Natural killer cell (primary cell): ENCODE results near the gene ZNF845. TPM values are rescaled to one million over a fixed set of nuclear protein-coding genes. Genes with fewer than 3 reads are reported as not detected.

Source experiments
- ATAC-seq, 3 donors: fragments of 150-1000 bp in 2 of 3; fragments of 200-7000 bp in 1 of 3; cut with Tn5 transposase; 1 replicate in 1 of 3; 2 replicates in 2 of 3; pipeline ENCODE4 v1.10.0; 2021; ENCODE audit warnings: mild to moderate bottlenecking in 2 of 3, moderate library complexity in 2 of 3
- DNase-seq, 2 donors: peaks; one replicate each; pipeline versions ENCODE4 v3.0.0 to v3.0.0-alpha.2; 2013 to 2021; ENCODE audit warnings: mixed read lengths in 1 of 2
- H3K27ac ChIP-seq: one replicate; pipeline ENCODE4 v1.5.1; 2013; ENCODE audit warnings: mild to moderate bottlenecking, low read length
- H3K27me3 ChIP-seq: one replicate; pipeline ENCODE4 v1.6.1; 2013; ENCODE audit warnings: low read length; ENCODE audit not compliant: control insufficient read depth, insufficient read depth
- H3K36me3 ChIP-seq: one replicate; pipeline ENCODE4 v1.6.1; 2013; ENCODE audit warnings: low read length; ENCODE audit not compliant: control insufficient read depth, insufficient read depth
- H3K4me1 ChIP-seq: one replicate; pipeline ENCODE4 v1.6.1; 2013; ENCODE audit warnings: low read length; ENCODE audit not compliant: control insufficient read depth, insufficient read depth
- H3K4me3 ChIP-seq: one replicate; pipeline ENCODE4 v1.5.1; 2013; ENCODE audit warnings: low read length
- H3K9me3 ChIP-seq: one replicate; pipeline ENCODE4 v1.6.1; 2013; ENCODE audit warnings: low read length; ENCODE audit not compliant: control insufficient read depth, insufficient read depth
- H3K27ac Mint-ChIP-seq, 2 donors: one replicate each; pipeline ENCODE4 v1.8.0; 2022; ENCODE audit warnings: mild to moderate bottlenecking in 2 of 2, mixed read lengths in 2 of 2, moderate library complexity in 1 of 2
- H3K27me3 Mint-ChIP-seq, 2 donors: one replicate each; pipeline ENCODE4 v1.8.0; 2022; ENCODE audit warnings: low read depth in 2 of 2, mixed read lengths in 2 of 2
- H3K36me3 Mint-ChIP-seq: one replicate; pipeline ENCODE4 v1.8.0; 2022; ENCODE audit warnings: mixed read lengths
- H3K4me1 Mint-ChIP-seq, 2 donors: one replicate each; pipeline ENCODE4 v1.8.0; 2022; ENCODE audit warnings: mixed read lengths in 2 of 2
- H3K4me3 Mint-ChIP-seq: one replicate; pipeline ENCODE4 v1.8.0; 2022; ENCODE audit warnings: mild to moderate bottlenecking, moderate library complexity, mixed read lengths
- H3K9me3 Mint-ChIP-seq, 2 donors: one replicate each; pipeline ENCODE4 v1.8.0; 2022; ENCODE audit warnings: mixed read lengths in 2 of 2
- CTCF ChIP-seq: fragments of 200-600 bp; IDR thresholded peaks from one replicate; pipeline ENCODE4 v1.8.0; 2022; ENCODE audit warnings: antibody characterized with exemption
- WGBS: methylation state at CpG from one replicate; pipeline ENCODE4 v1.1.7; 2013; ENCODE audit warnings: missing lambda C conversion rate; ENCODE audit not compliant: insufficient coverage; 5-methylcytosine and 5-hydroxymethylcytosine counted together
- intact Hi-C: fragments of 100-400 bp; cut with micrococcal nuclease; formaldehyde crosslinking; loops from one replicate; pipeline ENCODE4 v1.14.2; 2022
- total RNA-seq, 4 donors: library from RNA; stranded (reverse); fragments of 120-200 nt in 1 of 4; gene quantifications; one replicate each; pipeline versions ENCODE4 v1.2.3 to v1.2.4, GENCODE V29; 2013 to 2022

The ZNF845 gene
- total RNA-seq, 3 donors from 2014 or later (not counting 1 experiment from before 2014, with no cell fraction given), result 8.7 to 13.2 (median 9.0) TPM

DNA sequence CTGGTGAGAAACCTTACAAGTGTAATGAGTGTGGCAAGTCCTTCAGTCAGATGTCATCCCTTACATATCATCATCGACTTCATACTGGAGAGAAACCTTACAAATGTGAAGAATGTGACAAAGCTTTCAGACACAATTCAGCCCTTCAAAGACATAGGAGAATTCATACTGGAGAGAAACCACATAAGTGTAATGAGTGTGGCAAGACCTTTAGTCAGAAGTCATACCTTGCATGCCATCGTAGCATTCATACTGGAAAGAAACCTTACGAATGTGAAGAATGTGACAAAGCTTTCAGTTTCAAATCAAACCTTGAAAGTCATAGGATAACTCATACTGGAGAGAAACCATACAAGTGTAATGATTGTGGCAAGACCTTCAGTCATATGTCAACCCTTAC is 47.8 kb downstream of the ZNF845 start:
- ATAC-seq (no peak), DNase-seq (no peak)
- Mint-ChIP-seq H3K27ac (no peak overlapping the region), H3K9me3 (peaks cover 21 to 28% of the 10 kb centered on the region in 2 donors), H3K27me3 (no peaks in the 10 kb centered on the region), H3K4me3 (no peak overlapping the region), H3K36me3 (peaks cover 88% of the 10 kb centered on the region), H3K4me1 (no peaks in the 10 kb centered on the region)
- H3K4me1 ChIP-seq, result no peaks in the 10 kb centered on the region
- peaks cover 59% of the 10 kb centered on the region for H3K9me3 ChIP-seq
- intact Hi-C loops, result no loop called here
- no peak overlapping the region for H3K27ac ChIP-seq
- WGBS, result 97% methylated on average over 2 of the region's 3 CpGs
- H3K36me3 ChIP-seq, result peaks cover 40% of the 10 kb centered on the region
- no peak overlapping the region for H3K4me3 ChIP-seq
- TF ChIP-seq CTCF, result no peak
- H3K27me3 ChIP-seq, result no peaks in the 10 kb centered on the region

DNA sequence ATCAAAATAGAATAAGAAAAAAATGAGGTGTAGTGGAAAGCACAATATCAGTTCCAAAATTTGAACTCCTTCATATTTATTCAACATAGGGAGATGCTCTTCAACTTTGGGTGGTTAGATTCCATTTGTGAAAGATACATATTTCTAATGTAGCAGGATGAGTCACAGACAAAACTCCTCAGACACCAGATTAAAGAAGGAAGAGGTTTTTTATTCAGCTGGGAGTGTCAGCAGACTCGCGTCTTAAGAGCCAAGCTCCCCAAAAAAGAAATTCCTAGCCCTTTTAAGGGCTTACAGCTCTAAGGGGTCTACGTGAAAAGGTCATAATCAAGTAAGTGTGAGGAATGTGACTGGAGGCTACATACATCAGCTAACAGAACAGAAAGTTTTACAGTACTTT is 54.6 kb downstream of the ZNF845 start:
- Mint-ChIP-seq H3K9me3 (peaks cover 6 to 20% of the 10 kb centered on the region in 2 donors), H3K4me1 (peaks cover 0 to 3% of the 10 kb centered on the region in 2 donors), H3K27me3 (no peaks in the 10 kb centered on the region), H3K36me3 (peaks cover 37% of the 10 kb centered on the region), H3K27ac (no peak overlapping the region), H3K4me3 (no peak overlapping the region)
- H3K36me3 ChIP-seq, result no peaks in the 10 kb centered on the region
- 100% methylated on average over 2 of the region's 3 CpGs for WGBS
- intact Hi-C loops, result no loop called here
- DNase-seq, result no peak
- no peaks in the 10 kb centered on the region for H3K27me3 ChIP-seq
- no peaks in the 10 kb centered on the region for H3K4me1 ChIP-seq
- ATAC-seq, result no peak
- no peak overlapping the region for H3K4me3 ChIP-seq
- no peak for TF ChIP-seq CTCF
- no peak overlapping the region for H3K27ac ChIP-seq
- peaks cover 65% of the 10 kb centered on the region for H3K9me3 ChIP-seq

- intact Hi-C loops, result no loop called here
- Histone ChIP-seq H3K9me3 (peaks cover 59% of the 10 kb centered on the region), H3K27ac (no peak overlapping the region), H3K4me3 (no peak overlapping the region), H3K36me3 (no peaks in the 10 kb centered on the region), H3K4me1 (no peaks in the 10 kb centered on the region), H3K27me3 (no peaks in the 10 kb centered on the region)
- Mint-ChIP-seq H3K36me3 (peaks cover 30% of the 10 kb centered on the region), H3K9me3 (peaks cover 6 to 20% of the 10 kb centered on the region in 2 donors), H3K27me3 (no peaks in the 10 kb centered on the region), H3K27ac (no peak overlapping the region), H3K4me1 (peaks cover 0 to 3% of the 10 kb centered on the region in 2 donors), H3K4me3 (no peak overlapping the region)
- no peak for DNase-seq
- TF ChIP-seq CTCF, result no peak
- ATAC-seq, result no peak
- WGBS, result 98% methylated on average over 5 of the region's 5 CpGs
These were observed 55.4 kb downstream of the ZNF845 start for GRCh38 chr19:53388904-53389303.

GRCh38 chr19:53389571-53389970 is 56.0 kb downstream of the ZNF845 start:
- Histone ChIP-seq H3K4me1 (peaks cover 4% of the 10 kb centered on the region), H3K27ac (no peak overlapping the region), H3K27me3 (no peaks in the 10 kb centered on the region), H3K9me3 (peaks cover 56% of the 10 kb centered on the region), H3K4me3 (no peak overlapping the region), H3K36me3 (no peaks in the 10 kb centered on the region)
- Mint-ChIP-seq H3K4me1 (peaks cover 0 to 4% of the 10 kb centered on the region in 2 donors), H3K9me3 (peaks cover 6 to 19% of the 10 kb centered on the region in 2 donors), H3K36me3 (peaks cover 25% of the 10 kb centered on the region), H3K27ac (no peak overlapping the region), H3K27me3 (no peaks in the 10 kb centered on the region), H3K4me3 (no peak overlapping the region)
- ATAC-seq (no peak), DNase-seq (no peak)
- intact Hi-C loops, result no loop called here
- 86% methylated on average over 8 of the region's 8 CpGs for WGBS
- no peak for TF ChIP-seq CTCF
